A549 (cell line): ENCODE results near the gene WFDC12. TPM values are rescaled to one million over a fixed set of nuclear protein-coding genes. Genes with fewer than 3 reads are reported as not detected.

Experiments used
- ATAC-seq, 2 experiments: fragments of 200-7000 bp in 1 of 2; fragments of >200 bp in 1 of 2; cut with Nextera tagmentation in 1 of 2; cut with Tn5 transposase in 1 of 2; 3 replicates each; pipeline versions ENCODE4 v1.8.0 to v1.9.1; 2018 to 2020; ENCODE audit warnings: mild to moderate bottlenecking in 1 of 2, moderate library complexity in 1 of 2
- CTCF ChIA-PET: fragments of 300-600 bp; sonication (Branson Sonifier 250); formaldehyde crosslinking; extraction: SDS; loops from one replicate; lab custom pipeline; 2021; ENCODE audit warnings: antibody characterized with exemption, inconsistent platforms; lab: Yijun Ruan, JAX
- POLR2A ChIA-PET: fragments of 350-600 bp; formaldehyde crosslinking; extraction: SDS; loops from one replicate; lab custom pipeline; 2021; ENCODE audit warnings: antibody characterized with exemption, inconsistent platforms; lab: Yijun Ruan, JAX
- DNase-seq, 2 experiments: peaks; one replicate each; pipeline versions ENCODE4 v3.0.0 to v3.0.0-alpha.2; 2011 to 2016; ENCODE audit warnings: low read depth in 1 of 2, low spot score in 1 of 2
- FAIRE-seq: peaks from 2 replicates; lab custom pipeline; 2011; peaks lifted over from hg19 to GRCh38; lab: Jason Lieb, UNC
- H3K27ac ChIP-seq, 2 experiments: fragments of >200 bp; sonication (Bioruptor Twin); formaldehyde crosslinking; 3 replicates each; pipeline ENCODE4 v1.5.1; 2016 to 2017
- H3K4me1 ChIP-seq: fragments of >200 bp; sonication (Bioruptor Twin); formaldehyde crosslinking; 3 replicates; pipeline ENCODE4 v1.6.1; 2016
- H3K4me2 ChIP-seq: fragments of >200 bp; sonication (Bioruptor Twin); formaldehyde crosslinking; 3 replicates; pipeline ENCODE4 v1.6.1; 2016
- H3K4me3 ChIP-seq: fragments of >200 bp; sonication (Bioruptor Twin); formaldehyde crosslinking; 3 replicates; pipeline ENCODE4 v1.5.1; 2016
- H3K9me3 ChIP-seq: fragments of >200 bp; sonication (Bioruptor Twin); formaldehyde crosslinking; 3 replicates; pipeline ENCODE4 v1.6.1; 2016
- BHLHE40 ChIP-seq: IDR thresholded peaks from 2 replicates; pipeline ENCODE4 v1.6.1; 2012; ENCODE audit warnings: low read depth, low read length, inconsistent platforms
- CBX8 ChIP-seq: fragments of 200-600 bp; sonication (generic); IDR thresholded peaks from 2 replicates; pipeline ENCODE4 v1.6.1; 2016
- CEBPB ChIP-seq, 2 experiments: fragments of >200 bp in 1 of 2; sonication (Bioruptor Twin) in 1 of 2; formaldehyde crosslinking in 1 of 2; IDR thresholded peaks; 2 replicates each; pipeline ENCODE4 v1.6.1; 2012 to 2016
- CHD4 ChIP-seq: fragments of 200-600 bp; sonication (generic); IDR thresholded peaks from 2 replicates; pipeline ENCODE4 v1.6.1; 2016; ENCODE audit warnings: antibody characterized with exemption, mild to moderate bottlenecking, borderline replicate concordance
- EHF ChIP-seq: fragments of 250-450 bp; sonication (Bioruptor Pico); IDR thresholded peaks from 2 replicates; pipeline ENCODE4 v1.5.0; 2020; ENCODE audit warnings: mild to moderate bottlenecking
- EP300 ChIP-seq, 2 experiments: fragments of >200 bp; sonication (Bioruptor Twin); formaldehyde crosslinking; IDR thresholded peaks; 2 replicates in 1 of 2; 3 replicates in 1 of 2; pipeline ENCODE4 v1.6.1; 2016 to 2017
- FOSB ChIP-seq: fragments of 250-450 bp; sonication (Bioruptor Pico); IDR thresholded peaks from 2 replicates; pipeline ENCODE4 v1.5.0; 2020; ENCODE audit warnings: mild to moderate bottlenecking, moderate library complexity
- HEYL ChIP-seq: fragments of 250-450 bp; sonication (Bioruptor Pico); IDR thresholded peaks from 2 replicates; pipeline ENCODE4 v1.8.0; 2021; ENCODE audit warnings: mild to moderate bottlenecking, moderate library complexity
- HOXA7 ChIP-seq: fragments of 250-450 bp; sonication (Bioruptor Pico); IDR thresholded peaks from 2 replicates; pipeline ENCODE4 v1.5.0; 2020; ENCODE audit warnings: mild to moderate bottlenecking, moderate library complexity
- HOXB13 ChIP-seq: fragments of 250-450 bp; sonication (Bioruptor Pico); IDR thresholded peaks from 2 replicates; pipeline ENCODE4 v1.5.0; 2020; ENCODE audit warnings: low read depth, mild to moderate bottlenecking, moderate library complexity
- HOXB5 ChIP-seq: fragments of 250-450 bp; sonication (Bioruptor Pico); IDR thresholded peaks from 2 replicates; pipeline ENCODE4 v1.5.0; 2020; ENCODE audit warnings: mild to moderate bottlenecking, moderate library complexity
- NR3C1 ChIP-seq: fragments of >200 bp; sonication (Bioruptor Twin); formaldehyde crosslinking; IDR thresholded peaks from 3 replicates; pipeline ENCODE4 v1.6.1; 2017
- POLR2A ChIP-seq: IDR thresholded peaks from 2 replicates; pipeline ENCODE4 v1.6.1; 2012; ENCODE audit warnings: mild to moderate bottlenecking, low read length
- POLR2AphosphoS2 ChIP-seq: conservative IDR thresholded peaks from 2 replicates; pipeline ENCODE4 v1.6.1; 2012; ENCODE audit warnings: low read length, improper control_type of control experiment, inconsistent platforms
- RAD21 ChIP-seq, 2 experiments: fragments of >200 bp in 1 of 2; sonication (Bioruptor Twin) in 1 of 2; formaldehyde crosslinking in 1 of 2; IDR thresholded peaks in 1 of 2; conservative IDR thresholded peaks in 1 of 2; 2 replicates in 1 of 2; 3 replicates in 1 of 2; pipeline ENCODE4 v1.6.1; 2012 to 2018; ENCODE audit warnings: inconsistent platforms in 1 of 2
- RARB ChIP-seq: fragments of 250-450 bp; sonication (Bioruptor Pico); IDR thresholded peaks from 2 replicates; pipeline ENCODE4 v1.8.0; 2021; ENCODE audit warnings: mild to moderate bottlenecking, moderate library complexity
- RCOR1 ChIP-seq: fragments of 150-350 bp; IDR thresholded peaks from 2 replicates; pipeline ENCODE4 v1.6.1; 2014; ENCODE audit warnings: antibody characterized with exemption, low read length, low read depth
- RNF2 ChIP-seq: fragments of 200-600 bp; sonication (generic); IDR thresholded peaks from 2 replicates; pipeline ENCODE4 v1.6.1; 2016; ENCODE audit warnings: low read depth, mild to moderate bottlenecking, antibody characterized with exemption, moderate library complexity, borderline replicate concordance
- SMC3 ChIP-seq: fragments of >200 bp; sonication (Bioruptor Twin); formaldehyde crosslinking; IDR thresholded peaks from 3 replicates; pipeline ENCODE4 v1.6.1; 2018; ENCODE audit warnings: inconsistent platforms
- TFCP2L1 ChIP-seq: fragments of 250-450 bp; sonication (Bioruptor Pico); IDR thresholded peaks from 2 replicates; pipeline ENCODE4 v1.5.0; 2021; ENCODE audit warnings: mild to moderate bottlenecking
- TP53 ChIP-seq: fragments of 250-450 bp; sonication (Bioruptor Pico); IDR thresholded peaks from 2 replicates; pipeline ENCODE4 v1.5.0; 2021; ENCODE audit warnings: mild to moderate bottlenecking, moderate library complexity
- ZNF302 ChIP-seq: fragments of 250-450 bp; sonication (Bioruptor Pico); IDR thresholded peaks from 2 replicates; pipeline ENCODE4 v1.9.0; 2021; ENCODE audit warnings: inconsistent platforms, mild to moderate bottlenecking, moderate library complexity
- ZSCAN20 ChIP-seq: fragments of 250-450 bp; sonication (Bioruptor Pico); IDR thresholded peaks from 2 replicates; pipeline ENCODE4 v1.8.0; 2022; ENCODE audit warnings: mild to moderate bottlenecking, moderate library complexity
- WGBS: methylation state at CpG from one replicate; pipeline ENCODE4 v1.1.6; 2017; ENCODE audit errors: missing lambda C conversion rate; 5-methylcytosine and 5-hydroxymethylcytosine counted together
- polyA plus RNA-seq, 4 experiments: library from polyadenylated mRNA; depleted of rRNA in 3 of 4; stranded (reverse); fragments of >200 nt; fragmentation: RNase III in 1 of 4; extraction: RNeasy Plus Mini Kit Qiagen cat#74134 plus additional on column Dnase treatment in 1 of 4; gene quantifications; 2 replicates in 3 of 4; 3 replicates in 1 of 4; pipeline ENCODE4 v1.2.3, GENCODE V29; 2011 to 2017
- TF ChIP-seq, protein P1 (sequence below): fragments of >200 bp; sonication (Bioruptor Twin); formaldehyde crosslinking; IDR thresholded peaks from 3 replicates; pipeline ENCODE4 v1.6.1; 2016
- TF ChIP-seq, protein P2 (sequence below): fragments of >200 bp; sonication (Bioruptor Twin); formaldehyde crosslinking; IDR thresholded peaks from 3 replicates; pipeline ENCODE4 v1.5.1; 2016
- TF ChIP-seq, protein P3 (sequence below): IDR thresholded peaks from 2 replicates; pipeline ENCODE4 v1.6.1; 2012
- TF ChIP-seq, protein P4 (sequence below): fragments of 250-450 bp; sonication (Bioruptor Pico); IDR thresholded peaks from 2 replicates; pipeline ENCODE4 v1.5.0; 2021; ENCODE audit warnings: mild to moderate bottlenecking, moderate library complexity, borderline replicate concordance

Gene WFDC12
- polyA plus RNA-seq, 2 of the 4 experiments (the other 2 are of a cell fraction), result not detected

DNA sequence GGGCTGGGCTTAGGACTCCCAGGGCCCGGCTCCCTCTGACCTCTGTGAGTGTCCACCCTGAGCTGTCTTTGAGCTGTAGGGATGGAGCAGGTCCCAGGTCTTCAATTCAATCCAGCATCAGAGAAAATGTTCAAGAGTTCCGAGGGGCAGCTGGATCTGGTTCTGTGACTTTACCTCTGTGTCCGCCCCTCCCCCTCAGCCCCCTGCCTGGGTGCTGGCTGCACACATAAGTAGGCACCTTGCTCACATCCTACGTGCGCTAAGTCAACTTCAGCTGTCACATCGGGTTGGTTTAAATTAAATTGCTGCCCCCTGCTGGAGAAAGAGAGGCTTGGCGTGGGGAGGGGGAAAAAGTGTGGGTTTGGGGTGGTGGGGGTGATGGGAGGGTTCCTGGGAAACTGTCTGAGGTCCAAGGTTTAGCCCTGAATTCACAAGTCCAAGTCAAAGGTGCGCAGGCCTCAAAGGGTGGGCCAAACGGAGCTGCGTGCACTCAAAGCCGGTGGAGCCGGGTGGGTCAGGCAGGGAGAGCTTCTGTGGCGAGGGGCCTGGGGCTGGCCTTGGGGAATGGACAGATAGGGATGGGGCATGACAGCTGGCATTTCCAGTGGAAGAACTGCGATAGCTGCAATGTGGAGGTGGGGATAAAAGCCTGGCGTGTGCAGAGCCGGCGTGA, 12.3 kb downstream of the WFDC12 start:
- CTCF ChIA-PET, result interaction anchor here (0.6 to 13.7 kb wide), 30 partner anchors 9 to 660 kb away, joined by 3 to 155 read pairs (median 4); partner anchors contain the start of gene WFDC12
- H3K9me3 ChIP-seq, result no peaks in the 10 kb centered on the region
- H3K4me3 ChIP-seq, result no peak overlapping the region
- no peak for FAIRE-seq
- no peak overlapping the region for H3K27ac ChIP-seq
- POLR2A ChIA-PET, result no interaction called here
- peak in 1 of 2 experiments; percentile 59; a peak in 3 of 6 replicates for ATAC-seq
- H3K4me1 ChIP-seq, result no peaks in the 10 kb centered on the region
- WGBS, result 48% methylated on average over 17 of the region's 17 CpGs
- TF ChIP-seq RAD21 (conservative IDR thresholded peaks at IDR 0.05 in 1 of 2, IDR thresholded peaks at IDR 0.05 in 1 of 2), result peak; percentile 44 to 45; a peak in 4 of 5 replicates
- TF ChIP-seq TFCP2L1, result no peak
- TF ChIP-seq, protein P1, sequence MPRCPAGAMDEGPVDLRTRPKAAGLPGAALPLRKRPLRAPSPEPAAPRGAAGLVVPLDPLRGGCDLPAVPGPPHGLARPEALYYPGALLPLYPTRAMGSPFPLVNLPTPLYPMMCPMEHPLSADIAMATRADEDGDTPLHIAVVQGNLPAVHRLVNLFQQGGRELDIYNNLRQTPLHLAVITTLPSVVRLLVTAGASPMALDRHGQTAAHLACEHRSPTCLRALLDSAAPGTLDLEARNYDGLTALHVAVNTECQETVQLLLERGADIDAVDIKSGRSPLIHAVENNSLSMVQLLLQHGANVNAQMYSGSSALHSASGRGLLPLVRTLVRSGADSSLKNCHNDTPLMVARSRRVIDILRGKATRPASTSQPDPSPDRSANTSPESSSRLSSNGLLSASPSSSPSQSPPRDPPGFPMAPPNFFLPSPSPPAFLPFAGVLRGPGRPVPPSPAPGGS, result no peak
- TF ChIP-seq, protein P2, sequence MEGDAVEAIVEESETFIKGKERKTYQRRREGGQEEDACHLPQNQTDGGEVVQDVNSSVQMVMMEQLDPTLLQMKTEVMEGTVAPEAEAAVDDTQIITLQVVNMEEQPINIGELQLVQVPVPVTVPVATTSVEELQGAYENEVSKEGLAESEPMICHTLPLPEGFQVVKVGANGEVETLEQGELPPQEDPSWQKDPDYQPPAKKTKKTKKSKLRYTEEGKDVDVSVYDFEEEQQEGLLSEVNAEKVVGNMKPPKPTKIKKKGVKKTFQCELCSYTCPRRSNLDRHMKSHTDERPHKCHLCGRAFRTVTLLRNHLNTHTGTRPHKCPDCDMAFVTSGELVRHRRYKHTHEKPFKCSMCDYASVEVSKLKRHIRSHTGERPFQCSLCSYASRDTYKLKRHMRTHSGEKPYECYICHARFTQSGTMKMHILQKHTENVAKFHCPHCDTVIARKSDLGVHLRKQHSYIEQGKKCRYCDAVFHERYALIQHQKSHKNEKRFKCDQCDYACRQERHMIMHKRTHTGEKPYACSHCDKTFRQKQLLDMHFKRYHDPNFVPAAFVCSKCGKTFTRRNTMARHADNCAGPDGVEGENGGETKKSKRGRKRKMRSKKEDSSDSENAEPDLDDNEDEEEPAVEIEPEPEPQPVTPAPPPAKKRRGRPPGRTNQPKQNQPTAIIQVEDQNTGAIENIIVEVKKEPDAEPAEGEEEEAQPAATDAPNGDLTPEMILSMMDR, result peak; percentile 60
- TF ChIP-seq POLR2AphosphoS2, result no peak
- no peak for TF ChIP-seq FOSB (CRISPR knock-in tag)
- no peak for TF ChIP-seq RNF2
- no peak for TF ChIP-seq CEBPB (IDR thresholded peaks at IDR 0.05)
- no peak for TF ChIP-seq EP300 (IDR thresholded peaks at IDR 0.05)
- TF ChIP-seq, protein P3, sequence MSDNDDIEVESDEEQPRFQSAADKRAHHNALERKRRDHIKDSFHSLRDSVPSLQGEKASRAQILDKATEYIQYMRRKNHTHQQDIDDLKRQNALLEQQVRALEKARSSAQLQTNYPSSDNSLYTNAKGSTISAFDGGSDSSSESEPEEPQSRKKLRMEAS, result no peak
- peak; percentile 67; the same call in 2 of the 3 replicates for TF ChIP-seq SMC3
- TF ChIP-seq, all 56 proteins: peak for 3
- no peak overlapping the region for H3K4me2 ChIP-seq
- DNase-seq, result peak in 1 of 2 experiments; percentile 20

DNA sequence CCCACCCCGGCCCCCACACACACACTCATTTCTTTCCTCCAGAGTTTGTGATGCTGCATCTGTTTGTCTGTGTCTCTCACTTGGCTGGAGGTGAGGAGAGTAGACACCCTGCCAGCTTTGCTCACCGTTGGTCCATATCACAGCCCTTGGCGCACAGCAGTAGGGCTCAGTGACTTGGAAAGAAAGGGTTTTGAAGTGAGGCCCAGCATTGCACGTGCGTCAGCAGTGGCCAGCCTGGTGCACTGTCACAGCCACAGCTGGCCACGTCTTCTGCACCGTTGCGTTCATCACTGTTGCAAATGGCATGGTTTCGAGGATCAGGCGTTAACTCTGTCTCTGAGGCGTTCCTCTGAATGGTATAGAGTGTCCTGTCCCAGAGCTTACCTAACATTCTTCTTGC, 13.0 kb downstream of the WFDC12 start:
- WGBS, result 57% methylated on average over 10 of the region's 11 CpGs
- no peak for FAIRE-seq
- Histone ChIP-seq H3K9me3 (no peaks in the 10 kb centered on the region), H3K4me2 (no peak overlapping the region), H3K4me3 (no peak overlapping the region), H3K27ac (no peak overlapping the region), H3K4me1 (no peaks in the 10 kb centered on the region)
- ChIA-PET POLR2A (no interaction called here), CTCF (interaction anchor here (0.6 to 13.7 kb wide), 27 partner anchors 9 to 661 kb away, joined by 3 to 155 read pairs (median 5); partner anchors contain the start of gene WFDC12)
- TF ChIP-seq HEYL (CRISPR knock-in tag), result no peak
- TF ChIP-seq POLR2A, result no peak
- no peak for TF ChIP-seq ZNF302
- TF ChIP-seq CBX8, result no peak
- no peak for TF ChIP-seq POLR2AphosphoS2
- TF ChIP-seq CEBPB (IDR thresholded peaks at IDR 0.05), result no peak
- TF ChIP-seq SMC3, result no peak
- no peak for TF ChIP-seq RARB
- no peak for TF ChIP-seq TP53 (CRISPR knock-in tag)
- no peak for TF ChIP-seq CHD4
- TF ChIP-seq NR3C1, result no peak
- no peak for ATAC-seq
- no peak for DNase-seq

DNA sequence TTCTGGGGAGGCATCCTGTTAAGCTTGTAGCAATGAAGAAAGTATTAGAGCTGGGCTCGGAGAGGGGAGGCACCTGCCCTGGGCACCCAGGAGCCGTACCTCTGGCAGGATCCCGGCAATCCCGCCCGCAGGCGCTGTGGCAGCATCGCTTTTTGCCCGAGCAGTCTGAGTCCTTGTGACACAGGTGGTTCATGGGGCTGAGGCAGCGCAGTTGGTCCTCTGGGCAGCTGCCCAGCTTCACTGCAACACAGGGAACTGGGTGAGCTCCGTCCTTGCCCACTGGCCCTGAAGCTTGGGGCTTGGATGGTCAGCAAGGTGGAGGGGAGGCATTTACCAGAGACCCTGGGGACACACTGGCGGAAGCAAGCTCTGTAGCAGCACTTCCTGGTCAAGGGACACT, 14.0 kb downstream of the WFDC12 start:
- ChIA-PET POLR2A (no interaction called here), CTCF (interaction anchor here (0.6 to 13.7 kb wide), 14 partner anchors 11 to 184 kb away, joined by 3 to 155 read pairs (median 11); partner anchors contain the start of gene WFDC12)
- Histone ChIP-seq H3K4me3 (no peak overlapping the region), H3K4me2 (no peak overlapping the region), H3K9me3 (no peaks in the 10 kb centered on the region), H3K4me1 (no peaks in the 10 kb centered on the region), H3K27ac (no peak overlapping the region)
- ATAC-seq, result no peak
- 61% methylated on average over 11 of the region's 11 CpGs for WGBS
- FAIRE-seq, result no peak
- DNase-seq, result no peak
- TF ChIP-seq NR3C1 (no peak), BHLHE40 (no peak), POLR2AphosphoS2 (no peak), RAD21 (conservative IDR thresholded peaks at IDR 0.05 in 1 of 2, IDR thresholded peaks at IDR 0.05 in 1 of 2) (no peak), EP300 (IDR thresholded peaks at IDR 0.05) (no peak), HOXB13 (CRISPR knock-in tag) (no peak), EHF (CRISPR knock-in tag) (no peak), RCOR1 (no peak), HOXB5 (no peak), HOXA7 (CRISPR knock-in tag) (no peak), ZSCAN20 (CRISPR knock-in tag) (no peak), CBX8 (no peak)
- TF ChIP-seq, protein P4, sequence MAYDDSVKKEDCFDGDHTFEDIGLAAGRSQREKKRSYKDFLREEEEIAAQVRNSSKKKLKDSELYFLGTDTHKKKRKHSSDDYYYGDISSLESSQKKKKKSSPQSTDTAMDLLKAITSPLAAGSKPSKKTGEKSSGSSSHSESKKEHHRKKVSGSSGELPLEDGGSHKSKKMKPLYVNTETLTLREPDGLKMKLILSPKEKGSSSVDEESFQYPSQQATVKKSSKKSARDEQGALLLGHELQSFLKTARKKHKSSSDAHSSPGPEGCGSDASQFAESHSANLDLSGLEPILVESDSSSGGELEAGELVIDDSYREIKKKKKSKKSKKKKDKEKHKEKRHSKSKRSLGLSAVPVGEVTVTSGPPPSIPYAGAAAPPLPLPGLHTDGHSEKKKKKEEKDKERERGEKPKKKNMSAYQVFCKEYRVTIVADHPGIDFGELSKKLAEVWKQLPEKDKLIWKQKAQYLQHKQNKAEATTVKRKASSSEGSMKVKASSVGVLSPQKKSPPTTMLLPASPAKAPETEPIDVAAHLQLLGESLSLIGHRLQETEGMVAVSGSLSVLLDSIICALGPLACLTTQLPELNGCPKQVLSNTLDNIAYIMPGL (CRISPR knock-in tag), result no peak
- TF ChIP-seq, protein P2, result no peak
